ACHN (cell line): ENCODE results near the gene UCHL5.
"Not testable (repeated sequence)": the region's sequence is repeated elsewhere in the genome, so short reads cannot be mapped to it uniquely, and the experiment has no call there.

ENCODE experiments used
- DNase-seq: peaks from one replicate; pipeline ENCODE4 v3.0.0-alpha.2; 2015
- in situ Hi-C: cut with HindIII; loops from 2 replicates; pipeline ENCODE4 v1.10.0; 2017; ENCODE audit warnings: low sequenced_read_pairs, low pct_ligation_motif_present, low pct_unique_long_range_greater_than_20kb

The UCHL5 gene

GRCh38 chr1:193069748-193070385 lies 10.7 kb upstream of the UCHL5 start:
- DNase-seq, result peak; percentile 61
- in situ Hi-C loops, result no loop called here

- no peak for DNase-seq
- in situ Hi-C loops, result no loop called here
Measured at GRCh38 chr1:193068013-193068412, 8.9 kb upstream of the UCHL5 start.

DNA sequence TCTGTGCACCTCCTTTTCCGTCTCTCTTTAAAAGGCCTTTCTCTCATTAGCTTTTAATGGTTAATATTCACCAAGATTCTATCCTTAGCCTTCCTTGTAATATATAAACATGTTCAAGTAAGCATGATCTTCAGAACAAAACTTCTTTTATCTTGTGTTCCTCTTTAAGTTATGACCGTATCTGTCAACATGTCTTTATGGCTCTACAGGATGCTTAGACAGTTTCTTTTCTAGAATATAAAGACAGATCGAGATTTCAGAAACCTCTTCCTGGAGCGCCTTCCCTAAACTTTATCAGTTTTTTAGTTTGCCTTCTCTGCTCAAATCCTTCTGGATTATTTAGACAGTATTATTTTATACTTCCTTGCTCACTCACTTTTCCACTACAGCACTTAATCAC lies 7.4 kb upstream of the UCHL5 start:
- in situ Hi-C loops, result no loop called here
- no peak for DNase-seq

- in situ Hi-C loops, result no loop called here
- no peak for DNase-seq
Measured at GRCh38 chr1:193065954-193066353, 6.8 kb upstream of the UCHL5 start.

- in situ Hi-C loops, result no loop called here
- no peak for DNase-seq
Measured at GRCh38 chr1:193062698-193063463, 3.7 kb upstream of the UCHL5 start.

- DNase-seq, result no peak
- in situ Hi-C loops, result no loop called here
Measured at GRCh38 chr1:193060938-193061337, 1.8 kb upstream of the UCHL5 start.

DNA sequence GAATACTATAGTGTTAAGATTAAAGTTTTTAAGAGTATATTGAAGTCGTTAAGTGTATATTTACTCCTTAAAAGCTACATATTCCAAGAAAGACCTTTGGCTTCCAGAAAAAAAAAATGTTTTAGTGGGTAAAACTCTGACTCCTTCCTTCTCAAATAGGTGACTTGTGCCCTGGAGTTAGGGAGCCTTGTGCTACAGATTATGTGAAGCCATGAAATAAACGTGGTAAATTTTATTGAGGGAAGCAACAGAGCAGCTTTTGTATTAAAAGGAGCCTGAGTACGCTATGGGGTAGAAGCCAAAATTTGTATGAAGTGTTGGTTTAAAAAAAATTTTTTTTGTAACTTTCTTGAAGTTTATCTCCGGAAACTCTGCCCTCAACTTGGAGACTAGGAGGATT lies 1.2 kb upstream of the UCHL5 start:
- in situ Hi-C loops, result no loop called here

DNA sequence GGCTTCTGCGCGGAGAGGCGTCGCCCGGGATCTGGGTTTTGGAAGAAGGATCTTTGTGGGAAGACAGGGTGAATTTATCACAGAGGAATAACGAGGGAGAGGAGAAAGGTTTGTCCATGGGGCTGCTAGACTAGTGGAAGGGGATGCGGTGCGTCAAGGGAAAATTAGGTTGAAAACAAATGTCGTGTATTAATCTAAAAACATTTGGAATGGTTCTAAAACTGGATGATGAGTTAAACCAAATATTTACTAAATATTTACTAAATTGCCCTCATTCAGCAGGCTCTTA lies 899 bp upstream of the UCHL5 start:
- in situ Hi-C loops, result no loop called here
- DNase-seq, result no peak

More for the DNA sequence above, 1.2 kb upstream of the UCHL5 start:
- peak; percentile 25 for DNase-seq

- DNase-seq, result peak; percentile 66
- in situ Hi-C loops, result no loop called here
Measured at GRCh38 chr1:193058529-193059281, 455 bp downstream of the UCHL5 start.

DNA sequence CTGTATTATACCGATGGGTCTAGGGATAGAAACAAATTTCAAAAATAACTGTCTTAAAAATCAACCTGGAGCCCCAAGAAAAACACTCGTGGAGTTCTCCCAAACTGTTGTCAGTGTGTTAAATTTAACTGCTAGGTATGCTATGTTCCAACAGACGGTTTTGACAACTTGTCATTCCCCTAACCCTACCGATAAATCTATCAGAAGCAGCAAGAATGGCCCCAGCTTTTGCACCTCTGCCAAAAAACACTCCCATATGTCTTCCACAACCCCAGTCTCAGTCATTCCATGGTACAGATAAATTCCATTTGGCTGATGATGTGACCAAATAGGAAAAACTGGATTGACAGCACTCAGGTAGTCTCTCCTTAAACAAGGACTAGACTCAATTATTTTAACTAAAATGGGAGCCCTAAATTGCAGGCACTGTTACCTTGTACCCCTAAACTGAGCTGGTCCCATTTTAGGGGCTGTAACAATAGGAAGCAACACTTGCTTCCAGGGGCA lies 4.9 kb downstream of the UCHL5 start:
- in situ Hi-C loops, result no loop called here
- no peak for DNase-seq

- in situ Hi-C loops, result not testable (repeated sequence)
Measured at GRCh38 chr1:193048913-193049312, 10.2 kb downstream of the UCHL5 start.

DNA sequence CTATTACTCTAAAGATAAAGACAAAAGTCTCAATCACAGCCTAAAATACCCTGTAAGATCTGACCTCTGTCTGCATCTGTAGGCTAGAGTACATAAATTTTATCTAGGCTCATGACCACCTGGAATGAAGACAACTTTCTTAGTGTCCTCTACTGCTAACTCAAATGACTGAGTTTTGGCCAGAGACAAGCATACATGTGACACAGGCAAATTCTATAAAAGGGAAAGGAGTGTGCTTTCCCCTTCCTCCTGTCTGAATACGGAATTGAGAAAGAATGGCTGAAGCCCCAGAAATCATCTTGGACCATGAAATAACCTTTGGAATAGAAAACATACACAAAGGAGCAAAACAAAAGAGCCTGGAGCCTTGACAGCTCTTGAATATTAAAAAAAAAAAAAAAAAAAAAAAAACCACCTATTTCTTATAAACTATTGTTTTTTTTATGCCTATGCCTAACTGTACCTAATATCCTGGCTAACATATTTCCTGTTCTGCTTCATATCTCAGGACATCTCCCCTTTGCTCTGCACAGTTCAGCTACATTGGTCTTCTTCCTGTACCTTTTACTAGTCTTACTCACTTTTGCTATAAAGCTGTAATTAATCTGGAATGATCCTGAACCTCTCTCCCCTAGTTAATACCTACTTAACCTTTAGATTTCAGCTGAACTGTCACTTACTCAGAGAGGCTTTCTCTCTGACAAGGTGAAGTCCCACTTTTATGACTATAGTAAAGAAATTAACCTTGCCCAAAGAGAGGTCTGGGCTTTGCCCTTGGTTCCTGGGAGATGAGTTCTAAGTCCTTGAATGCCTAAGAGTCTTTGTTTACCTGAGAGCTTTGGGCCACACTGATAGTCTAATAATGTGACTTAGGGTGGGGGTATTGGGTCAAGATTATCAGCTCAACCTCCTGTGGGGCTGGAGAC lies 16.1 kb downstream of the UCHL5 start:
- in situ Hi-C loops, result no loop called here
- no peak for DNase-seq

More at GRCh38 chr1:193048913-193049312, 10.2 kb downstream of the UCHL5 start:
- not testable (repeated sequence) for DNase-seq

GRCh38 chr1:193040011-193040410 lies 19.1 kb downstream of the UCHL5 start:
- in situ Hi-C loops, result no loop called here
- no peak for DNase-seq

DNA sequence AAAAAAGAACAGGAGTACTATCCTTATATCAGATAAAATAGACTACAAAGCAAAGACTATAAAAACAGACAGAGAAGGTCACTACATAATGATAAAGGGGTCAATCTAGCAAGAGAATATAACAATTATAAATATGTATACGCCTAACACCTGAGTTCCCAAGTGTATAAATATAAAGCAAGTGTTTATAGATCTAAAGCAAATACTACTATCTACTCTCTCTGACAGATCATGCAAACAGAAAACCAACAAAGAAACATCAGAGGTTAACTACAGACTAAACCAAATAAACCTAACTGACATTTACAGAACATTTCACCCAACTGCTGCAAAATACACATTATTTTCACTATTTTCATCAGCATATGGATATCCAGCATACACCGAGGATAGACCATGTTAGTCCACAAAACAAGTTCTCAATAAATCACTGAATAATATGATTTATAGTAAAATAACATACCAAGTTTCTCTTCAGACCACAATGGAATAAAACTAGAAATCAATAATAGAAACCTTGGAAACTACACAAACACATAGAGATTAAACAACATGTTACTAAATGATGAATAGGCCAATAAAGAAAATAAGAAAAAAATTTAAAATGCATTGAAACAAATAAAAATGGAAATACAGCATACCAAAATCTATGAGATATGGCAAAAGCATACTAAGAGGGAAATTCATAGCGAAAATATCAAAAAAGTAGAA lies 22.7 kb downstream of the UCHL5 start:
- in situ Hi-C loops, result no loop called here
- no peak for DNase-seq

DNA sequence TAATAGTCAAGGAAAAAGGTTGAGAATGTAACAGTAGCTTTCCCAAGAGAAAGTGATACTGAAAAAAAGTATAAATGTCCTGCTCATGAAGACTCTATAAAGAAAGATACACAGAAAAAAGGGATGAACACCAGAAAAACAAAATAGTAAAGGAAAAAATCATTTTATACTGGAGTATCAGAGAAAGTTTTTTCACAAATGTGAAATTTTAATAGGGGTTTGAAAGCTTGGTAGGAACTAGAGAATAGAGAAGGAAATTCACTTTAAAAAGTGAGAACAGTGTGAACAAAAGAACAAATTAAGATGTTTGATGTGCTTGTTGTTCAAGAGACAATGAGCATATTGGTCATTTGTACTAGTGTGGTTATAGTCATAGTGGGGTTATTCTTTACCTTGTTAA lies 25.6 kb downstream of the UCHL5 start:
- DNase-seq, result no peak
- in situ Hi-C loops, result no loop called here

- in situ Hi-C loops, DNase-seq: not testable (repeated sequence)
Measured at GRCh38 chr1:193032643-193033427, 26.3 kb downstream of the UCHL5 start.

- in situ Hi-C loops, result no loop called here
- DNase-seq, result peak; percentile 41
Measured at GRCh38 chr1:193031431-193031830, 27.7 kb downstream of the UCHL5 start.
